SK-N-SH (cell line): Measurements from ENCODE around the gene ASCL2. TPM values are rescaled to one million over a fixed set of nuclear protein-coding genes. Genes with fewer than 3 reads are reported as not detected.

ENCODE experiments used
- CTCF ChIA-PET: fragments of 300-600, 350-600 bp; formaldehyde crosslinking; extraction: SDS; loops from one replicate; lab custom pipeline; 2021; lab: Yijun Ruan, JAX
- POLR2A ChIA-PET: fragments of 350-600 bp; sonication (Branson Sonifier 250); formaldehyde crosslinking; extraction: SDS; loops from one replicate; lab custom pipeline; 2020; ENCODE audit warnings: antibody characterized with exemption, inconsistent platforms; lab: Yijun Ruan, JAX
- DNase-seq: peaks from one replicate; pipeline ENCODE4 v3.0.0; 2012
- H2AFZ ChIP-seq: fragments of 200-600 bp; sonication (generic); 2 replicates; pipeline ENCODE4 v1.8.1; 2016; ENCODE audit warnings: antibody characterized with exemption, mild to moderate bottlenecking, low read depth
- H3F3A ChIP-seq: fragments of 200-600 bp; sonication (generic); replicated peaks from 2 replicates; pipeline ENCODE3; 2016; ENCODE audit warnings: antibody characterized with exemption, mild to moderate bottlenecking; ENCODE audit not compliant: insufficient read depth
- H3K27ac ChIP-seq, 2 experiments: fragments of 200-500 bp in 1 of 2; fragments of 200-600 bp in 1 of 2; sonication (Bioruptor generic) in 1 of 2; sonication (generic), shearing (Covaris generic) in 1 of 2; 2 replicates each; pipeline versions ENCODE4 v1.5.1 to v1.6.1; 2014 to 2016; ENCODE audit warnings: low read depth in 2 of 2, inconsistent platforms in 1 of 2, low read length in 1 of 2, mild to moderate bottlenecking in 1 of 2, mixed read lengths in 1 of 2
- H3K27me3 ChIP-seq: fragments of 200-600 bp; sonication (generic), shearing (Covaris generic); 2 replicates; pipeline ENCODE4 v1.6.1; 2016; ENCODE audit warnings: mixed run types; ENCODE audit not compliant: insufficient read depth
- H3K36me3 ChIP-seq, 2 experiments: fragments of 200-500 bp in 1 of 2; fragments of 200-600 bp in 1 of 2; sonication (Bioruptor generic) in 1 of 2; sonication (generic) in 1 of 2; replicated peaks in 1 of 2; 2 replicates each; pipeline versions ENCODE3 to v1.5.1; 2014 to 2016; ENCODE audit warnings: low read length in 1 of 2, mild to moderate bottlenecking in 1 of 2; ENCODE audit not compliant: insufficient read depth in 2 of 2, control insufficient read depth in 1 of 2
- H3K4me1 ChIP-seq, 2 experiments: fragments of 200-500 bp in 1 of 2; fragments of 200-600 bp in 1 of 2; sonication (Bioruptor generic) in 1 of 2; sonication (generic), shearing (Covaris generic) in 1 of 2; 2 replicates each; pipeline versions ENCODE4 v1.5.1 to v1.6.1; 2014 to 2016; ENCODE audit warnings: low read depth in 1 of 2, low read length in 1 of 2, mixed run types in 1 of 2; ENCODE audit not compliant: insufficient read depth in 2 of 2, control insufficient read depth in 1 of 2
- H3K4me2 ChIP-seq: fragments of 200-600 bp; sonication (generic), shearing (Covaris generic); 2 replicates; pipeline ENCODE4 v1.6.1; 2017; ENCODE audit warnings: mixed run types
- H3K4me3 ChIP-seq, 2 experiments: fragments of 200-500 bp in 1 of 2; fragments of 200-600 bp in 1 of 2; sonication (Bioruptor generic) in 1 of 2; sonication (generic), shearing (Covaris generic) in 1 of 2; 2 replicates each; pipeline versions ENCODE4 v1.5.1 to v1.8.1; 2014 to 2016; ENCODE audit warnings: low read depth in 2 of 2, inconsistent platforms in 1 of 2, low read length in 1 of 2, mild to moderate bottlenecking in 1 of 2, mixed read lengths in 1 of 2, moderate library complexity in 1 of 2
- H3K79me2 ChIP-seq: fragments of 200-600 bp; sonication (generic); 2 replicates; pipeline ENCODE4 v1.8.1; 2017; ENCODE audit warnings: mild to moderate bottlenecking; ENCODE audit not compliant: insufficient read depth
- H3K9ac ChIP-seq: fragments of 200-600 bp; sonication (generic); 2 replicates; pipeline ENCODE4 v1.6.1; 2017; ENCODE audit warnings: mixed run types
- H3K9me2 ChIP-seq: fragments of 200-600 bp; sonication (generic); 2 replicates; pipeline ENCODE4 v1.6.1; 2017; ENCODE audit warnings: mixed run types
- H3K9me3 ChIP-seq: fragments of 200-600 bp; sonication (generic); 2 replicates; pipeline ENCODE4 v1.6.1; 2017; ENCODE audit warnings: mixed run types, mild to moderate bottlenecking, moderate library complexity
- H4K20me1 ChIP-seq: fragments of 200-600 bp; sonication (generic); 2 replicates; pipeline ENCODE4 v1.6.1; 2017; ENCODE audit warnings: mild to moderate bottlenecking, mixed run types; ENCODE audit not compliant: insufficient read depth
- PBX3 ChIP-seq: IDR thresholded peaks from 2 replicates; pipeline ENCODE4; 2012
- RCOR1 ChIP-seq: fragments of 150-350 bp; IDR thresholded peaks from 2 replicates; pipeline ENCODE4 v1.6.1; 2017; ENCODE audit warnings: antibody characterized with exemption, low read length
- TAF1 ChIP-seq: IDR thresholded peaks from 2 replicates; pipeline ENCODE4 v1.6.1; 2012; ENCODE audit warnings: low read depth, mild to moderate bottlenecking, low read length, moderate library complexity, borderline replicate concordance
- ZBTB33 ChIP-seq: IDR thresholded peaks from 2 replicates; pipeline ENCODE4 v1.4.0; 2012; ENCODE audit warnings: low read depth, borderline replicate concordance
- WGBS: methylation state at CpG from one replicate; pipeline ENCODE4 v1.1.6; 2017; ENCODE audit warnings: low lambda C conversion rate; 5-methylcytosine and 5-hydroxymethylcytosine counted together
- polyA plus RNA-seq, 3 experiments: library from polyadenylated mRNA; depleted of rRNA; stranded (reverse); fragments of >200 nt; gene quantifications; 2 replicates each; pipeline ENCODE4 v1.2.3, GENCODE V29; 2012

ASCL2 gene
- polyA plus RNA-seq, 1 of the 3 experiments (the other 2 are of a cell fraction), result not detected

GRCh38 chr11:2258501-2259465, 11.6 kb downstream of the ASCL2 start:
- 40% methylated on average over 3 of the region's 29 CpGs for WGBS
- POLR2A ChIA-PET, result no interaction called here
- H3K27me3 ChIP-seq, result no peaks in the 10 kb centered on the region

GRCh38 chr11:2256951-2257700, 13.3 kb downstream of the ASCL2 start:
- ChIA-PET POLR2A (no interaction called here), CTCF (no interaction called here)
- no peaks in the 10 kb centered on the region for H3K4me1 ChIP-seq
- no peaks in the 10 kb centered on the region for H3F3A ChIP-seq
- H3K79me2 ChIP-seq, result no peaks in the 10 kb centered on the region
- no peak for DNase-seq
- WGBS, result 77% methylated on average over 20 of the region's 31 CpGs
- H3K36me3 ChIP-seq, result no peaks in the 10 kb centered on the region
- no peaks in the 10 kb centered on the region for H3K9me2 ChIP-seq
- H3K9me3 ChIP-seq, result no peaks in the 10 kb centered on the region
- H3K4me3 ChIP-seq, result no peak overlapping the region
- no peaks in the 10 kb centered on the region for H4K20me1 ChIP-seq
- H3K27ac ChIP-seq, result no peak overlapping the region
- no peak overlapping the region for H3K4me2 ChIP-seq
- H3K9ac ChIP-seq, result no peak overlapping the region
- no peak overlapping the region for H2AFZ ChIP-seq
- TF ChIP-seq RCOR1, result no peak
- TF ChIP-seq, all 33 proteins: peak for 0
- no peaks in the 10 kb centered on the region for H3K27me3 ChIP-seq

More at GRCh38 chr11:2258501-2259465, 11.6 kb downstream of the ASCL2 start:
- Histone ChIP-seq H3K9ac (no peak overlapping the region), H3K4me3 (no peak overlapping the region)
- no peak for TF ChIP-seq TAF1
- no peak for TF ChIP-seq ZBTB33
- TF ChIP-seq PBX3, result no peak
- TF ChIP-seq RCOR1, result no peak
- TF ChIP-seq, all 33 proteins: peak for 0
- Histone ChIP-seq H3K36me3 (no peaks in the 10 kb centered on the region), H2AFZ (no peak overlapping the region), H3K9me2 (no peaks in the 10 kb centered on the region), H3K27ac (no peak overlapping the region), H3K4me1 (no peaks in the 10 kb centered on the region), H3K79me2 (no peaks in the 10 kb centered on the region), H3K4me2 (no peak overlapping the region), H4K20me1 (no peaks in the 10 kb centered on the region), H3F3A (no peaks in the 10 kb centered on the region), H3K9me3 (no peaks in the 10 kb centered on the region)
- no peak for DNase-seq
- CTCF ChIA-PET, result interaction anchor here (0.9 to 1.5 kb wide), 2 partner anchors 18 to 162 kb away, joined by 3 to 4 read pairs; no protein-coding TSS in a partner anchor
